GM12878 (cell line): Measurements from ENCODE around the gene MAFF. TPM values are rescaled to one million over a fixed set of nuclear protein-coding genes. Genes with fewer than 3 reads are reported as not detected.

ENCODE experiments used
- polyA plus RNA-seq, 11 experiments: library from polyadenylated mRNA; depleted of rRNA in 4 of 11; unstranded in 6 of 11; stranded (reverse) in 5 of 11; fragments of >200 nt; fragmentation: Nextera tagmentation in 4 of 11; fragmentation: Illumina TruSeq in 1 of 11; extraction: Ambion mirVana in 4 of 11; extraction: Trizol in 1 of 11; gene quantifications; 1 replicate in 1 of 11; 2 replicates in 10 of 11; pipeline versions ENCODE4 v1.2.1 to v1.2.3, GENCODE V29; 2011 to 2016; ENCODE audit warnings: inconsistent platforms in 2 of 11, missing spikeins in 2 of 11, low read depth in 1 of 11
- small RNA-seq: library from RNA; depleted of rRNA; stranded (forward); fragments of <200 nt; gene quantifications from one replicate; pipeline ENCODE3, GENCODE V24; 2014
- total RNA-seq, 4 experiments: library from RNA; depleted of rRNA in 3 of 4; stranded (reverse); fragments of >200 nt in 3 of 4; fragmentation: Illumina TruSeq in 1 of 4; extraction: Trizol in 1 of 4; gene quantifications; 2 replicates each; pipeline versions ENCODE4 v1.2.1 to v1.2.3, GENCODE V29; 2013 to 2021

MAFF gene
- total and polyA plus RNA-seq, 10 of the 15 experiments (the other 5 are each of a cell fraction or from before 2014, with no cell fraction given): 0.22 to 2.3 (median 0.81) TPM; not detected in 1

Small RNA genes lying within 50 kb of the gene (small RNA-seq; reads per million reads assigned to genes)
- gene RN7SL704P: not detected

Other genes starting within 250 kb of the MAFF start
Only the 7 nearest of the 9 such genes appear.
- not detected in 2 replicates for gene SOX10, start 217.4 kb upstream of the MAFF start, total RNA-seq (2014; rRNA removed)
- not detected in 2 replicates for gene SOX10, start 217.4 kb upstream of the MAFF start, total RNA-seq (2014; rRNA removed; fragmentation: Illumina TruSeq; extraction: Trizol)
- gene SOX10, start 217.4 kb upstream of the MAFF start, total RNA-seq (2021): not detected in 2 replicates
- not detected in 2 replicates for gene SOX10, start 217.4 kb upstream of the MAFF start, polyA plus RNA-seq (2011; rRNA removed)
- gene SOX10, start 217.4 kb upstream of the MAFF start, polyA plus RNA-seq (2014; fragmentation: Illumina TruSeq; extraction: Trizol): not detected in 2 replicates
- gene SOX10, start 217.4 kb upstream of the MAFF start, polyA plus RNA-seq (2014; fragmentation: Nextera tagmentation; extraction: Ambion mirVana): not detected
- not detected in 2 replicates for gene SOX10, start 217.4 kb upstream of the MAFF start, polyA plus RNA-seq (2014; rRNA removed)
- gene SOX10, start 217.4 kb upstream of the MAFF start, polyA plus RNA-seq (2016; fragmentation: Nextera tagmentation; extraction: Ambion mirVana): under 1 TPM in 1 of 2 experiments, not detected in 1; 0.05 TPM
- gene PICK1, start 144.6 kb upstream of the MAFF start, total RNA-seq (2014; rRNA removed): 12.6 and 13.7 TPM in 2 replicates
- gene PICK1, start 144.6 kb upstream of the MAFF start, total RNA-seq (2014; rRNA removed; fragmentation: Illumina TruSeq; extraction: Trizol): 7.8 and 10.5 TPM in 2 replicates
- gene PICK1, start 144.6 kb upstream of the MAFF start, total RNA-seq (2021): 11.6 and 15.9 TPM in 2 replicates
- gene PICK1, start 144.6 kb upstream of the MAFF start, polyA plus RNA-seq (2011; rRNA removed): 8.7 and 14.4 TPM in 2 replicates
- gene PICK1, start 144.6 kb upstream of the MAFF start, polyA plus RNA-seq (2014; fragmentation: Illumina TruSeq; extraction: Trizol): 6.7 and 10.4 TPM in 2 replicates
- gene PICK1, start 144.6 kb upstream of the MAFF start, polyA plus RNA-seq (2014; fragmentation: Nextera tagmentation; extraction: Ambion mirVana): under 1 TPM; 0.07 to 0.84 TPM
- 14.8 and 19.2 TPM in 2 replicates for gene PICK1, start 144.6 kb upstream of the MAFF start, polyA plus RNA-seq (2014; rRNA removed)
- gene PICK1, start 144.6 kb upstream of the MAFF start, polyA plus RNA-seq (2016; fragmentation: Nextera tagmentation; extraction: Ambion mirVana): 10 to 100 TPM; 10.6 to 11.3 TPM
- gene SLC16A8, start 117.8 kb upstream of the MAFF start, total RNA-seq (2014; rRNA removed): not detected in 2 replicates
- gene SLC16A8, start 117.8 kb upstream of the MAFF start, total RNA-seq (2014; rRNA removed; fragmentation: Illumina TruSeq; extraction: Trizol): not detected in 2 replicates
- gene SLC16A8, start 117.8 kb upstream of the MAFF start, total RNA-seq (2021): not detected in 2 replicates
- gene SLC16A8, start 117.8 kb upstream of the MAFF start, polyA plus RNA-seq (2011; rRNA removed): not detected in 2 replicates
- not detected in 2 replicates for gene SLC16A8, start 117.8 kb upstream of the MAFF start, polyA plus RNA-seq (2014; fragmentation: Illumina TruSeq; extraction: Trizol)
- gene SLC16A8, start 117.8 kb upstream of the MAFF start, polyA plus RNA-seq (2014; fragmentation: Nextera tagmentation; extraction: Ambion mirVana): not detected
- gene SLC16A8, start 117.8 kb upstream of the MAFF start, polyA plus RNA-seq (2014; rRNA removed): not detected in 2 replicates
- not detected for gene SLC16A8, start 117.8 kb upstream of the MAFF start, polyA plus RNA-seq (2016; fragmentation: Nextera tagmentation; extraction: Ambion mirVana)
- 0.11 TPM in 1 of 2 replicates, not detected in the other for gene BAIAP2L2, start 91.3 kb upstream of the MAFF start, total RNA-seq (2014; rRNA removed)
- not detected in 2 replicates for gene BAIAP2L2, start 91.3 kb upstream of the MAFF start, total RNA-seq (2014; rRNA removed; fragmentation: Illumina TruSeq; extraction: Trizol)
- gene BAIAP2L2, start 91.3 kb upstream of the MAFF start, total RNA-seq (2021): 0.08 and 0.38 TPM in 2 replicates
- 0.04 and 0.08 TPM in 2 replicates for gene BAIAP2L2, start 91.3 kb upstream of the MAFF start, polyA plus RNA-seq (2011; rRNA removed)
- gene BAIAP2L2, start 91.3 kb upstream of the MAFF start, polyA plus RNA-seq (2014; fragmentation: Illumina TruSeq; extraction: Trizol): not detected in 2 replicates
- not detected for gene BAIAP2L2, start 91.3 kb upstream of the MAFF start, polyA plus RNA-seq (2014; fragmentation: Nextera tagmentation; extraction: Ambion mirVana)
- 0.17 and 0.48 TPM in 2 replicates for gene BAIAP2L2, start 91.3 kb upstream of the MAFF start, polyA plus RNA-seq (2014; rRNA removed)
- gene BAIAP2L2, start 91.3 kb upstream of the MAFF start, polyA plus RNA-seq (2016; fragmentation: Nextera tagmentation; extraction: Ambion mirVana): under 1 TPM in 1 of 2 experiments, not detected in 1; 0.11 TPM
- gene PLA2G6, start 20.2 kb upstream of the MAFF start, total RNA-seq (2014; rRNA removed): 17.3 and 20.3 TPM in 2 replicates
- 11.7 and 13.5 TPM in 2 replicates for gene PLA2G6, start 20.2 kb upstream of the MAFF start, total RNA-seq (2014; rRNA removed; fragmentation: Illumina TruSeq; extraction: Trizol)
- 16.7 and 23.2 TPM in 2 replicates for gene PLA2G6, start 20.2 kb upstream of the MAFF start, total RNA-seq (2021)
- 25.3 and 42.2 TPM in 2 replicates for gene PLA2G6, start 20.2 kb upstream of the MAFF start, polyA plus RNA-seq (2011; rRNA removed)
- gene PLA2G6, start 20.2 kb upstream of the MAFF start, polyA plus RNA-seq (2014; fragmentation: Illumina TruSeq; extraction: Trizol): 14.2 and 18.9 TPM in 2 replicates
- gene PLA2G6, start 20.2 kb upstream of the MAFF start, polyA plus RNA-seq (2014; fragmentation: Nextera tagmentation; extraction: Ambion mirVana): under 1 TPM; 0.15 to 0.27 TPM
- gene PLA2G6, start 20.2 kb upstream of the MAFF start, polyA plus RNA-seq (2014; rRNA removed): 28.1 and 30.7 TPM in 2 replicates
- gene PLA2G6, start 20.2 kb upstream of the MAFF start, polyA plus RNA-seq (2016; fragmentation: Nextera tagmentation; extraction: Ambion mirVana): 10 to 100 TPM; 10.0 to 12.6 TPM
- 4.7 and 5.8 TPM in 2 replicates for gene TMEM184B, start 71.0 kb downstream of the MAFF start, total RNA-seq (2014; rRNA removed)
- 4.2 and 5.0 TPM in 2 replicates for gene TMEM184B, start 71.0 kb downstream of the MAFF start, total RNA-seq (2014; rRNA removed; fragmentation: Illumina TruSeq; extraction: Trizol)
- gene TMEM184B, start 71.0 kb downstream of the MAFF start, total RNA-seq (2021): 19.5 and 22.4 TPM in 2 replicates
- gene TMEM184B, start 71.0 kb downstream of the MAFF start, polyA plus RNA-seq (2011; rRNA removed): 2.0 and 3.6 TPM in 2 replicates
- 9.8 and 10.0 TPM in 2 replicates for gene TMEM184B, start 71.0 kb downstream of the MAFF start, polyA plus RNA-seq (2014; fragmentation: Illumina TruSeq; extraction: Trizol)
- 1 to 10 TPM in 1 of 2 experiments, under 1 TPM in 1; 0.56 to 1.0 TPM for gene TMEM184B, start 71.0 kb downstream of the MAFF start, polyA plus RNA-seq (2014; fragmentation: Nextera tagmentation; extraction: Ambion mirVana)
- 14.7 and 15.7 TPM in 2 replicates for gene TMEM184B, start 71.0 kb downstream of the MAFF start, polyA plus RNA-seq (2014; rRNA removed)
- gene TMEM184B, start 71.0 kb downstream of the MAFF start, polyA plus RNA-seq (2016; fragmentation: Nextera tagmentation; extraction: Ambion mirVana): 10 to 100 TPM; 16.1 to 17.1 TPM
- gene CSNK1E, start 115.4 kb downstream of the MAFF start, total RNA-seq (2014; rRNA removed): 78.7 and 88.5 TPM in 2 replicates
- 48.3 and 51.6 TPM in 2 replicates for gene CSNK1E, start 115.4 kb downstream of the MAFF start, total RNA-seq (2014; rRNA removed; fragmentation: Illumina TruSeq; extraction: Trizol)
- gene CSNK1E, start 115.4 kb downstream of the MAFF start, total RNA-seq (2021): 89.9 and 98.8 TPM in 2 replicates
- 47.6 and 79.5 TPM in 2 replicates for gene CSNK1E, start 115.4 kb downstream of the MAFF start, polyA plus RNA-seq (2011; rRNA removed)
- 52.4 and 78.3 TPM in 2 replicates for gene CSNK1E, start 115.4 kb downstream of the MAFF start, polyA plus RNA-seq (2014; fragmentation: Illumina TruSeq; extraction: Trizol)
- gene CSNK1E, start 115.4 kb downstream of the MAFF start, polyA plus RNA-seq (2014; fragmentation: Nextera tagmentation; extraction: Ambion mirVana): 10 to 100 TPM in 1 of 2 experiments, 1 to 10 TPM in 1; 5.9 to 12.6 TPM
- gene CSNK1E, start 115.4 kb downstream of the MAFF start, polyA plus RNA-seq (2014; rRNA removed): 103 and 107 TPM in 2 replicates
- 10 to 100 TPM; 17.3 to 18.5 TPM for gene CSNK1E, start 115.4 kb downstream of the MAFF start, polyA plus RNA-seq (2016; fragmentation: Nextera tagmentation; extraction: Ambion mirVana)